Keratinocyte (primary cell): Measurements from ENCODE around the gene SUGCT. TPM values are rescaled to one million over a fixed set of nuclear protein-coding genes. Genes with fewer than 3 reads are reported as not detected.

Experiments
- DNase-seq: peaks from one replicate; pipeline ENCODE4 v3.0.0-alpha.2; 2011; ENCODE audit warnings: low read depth, missing footprints, low spot score
- FAIRE-seq: peaks from 2 replicates; lab custom pipeline; 2011; peaks lifted over from hg19 to GRCh38; lab: Jason Lieb, UNC
- H2AFZ ChIP-seq: 2 replicates; pipeline ENCODE4 v1.6.0; 2012; ENCODE audit warnings: low read length, control low read depth, inconsistent platforms; ENCODE audit not compliant: control insufficient read depth
- H3K27ac ChIP-seq: 2 replicates; pipeline ENCODE4 v1.5.1; 2011; ENCODE audit warnings: low read length; ENCODE audit not compliant: control insufficient read depth, insufficient read depth
- H3K27me3 ChIP-seq: 3 replicates; pipeline ENCODE4 v1.6.0; 2011; ENCODE audit warnings: low read length; ENCODE audit not compliant: control insufficient read depth, insufficient read depth; ENCODE audit errors: extremely low read depth
- H3K36me3 ChIP-seq, 2 experiments: 2 replicates in 1 of 2; 3 replicates in 1 of 2; pipeline ENCODE4 v1.5.1; 2011; ENCODE audit warnings: low read length in 2 of 2, mild to moderate bottlenecking in 1 of 2; ENCODE audit not compliant: control insufficient read depth in 2 of 2, insufficient read depth in 2 of 2; ENCODE audit errors: extremely low read depth in 1 of 2
- H3K4me1 ChIP-seq: 3 replicates; pipeline ENCODE4 v1.5.1; 2011; ENCODE audit warnings: low read length; ENCODE audit not compliant: control insufficient read depth, insufficient read depth; ENCODE audit errors: extremely low read depth
- H3K4me2 ChIP-seq: 3 replicates; pipeline ENCODE4 v1.6.0; 2011; ENCODE audit warnings: low read depth, low read length; ENCODE audit not compliant: control insufficient read depth, insufficient read depth; ENCODE audit errors: extremely low read depth
- H3K4me3 ChIP-seq, 3 experiments: fragments of 200-600 bp in 1 of 3; sonication (generic) in 1 of 3; 2 replicates in 2 of 3; 3 replicates in 1 of 3; pipeline ENCODE4 v1.5.1; 2011 to 2016; ENCODE audit warnings: low read length in 3 of 3, mild to moderate bottlenecking in 3 of 3, control low read depth in 2 of 3, inconsistent platforms in 1 of 3, low read depth in 1 of 3, mixed read lengths in 1 of 3, mixed run types in 1 of 3, moderate library complexity in 1 of 3; ENCODE audit not compliant: control insufficient read depth in 2 of 3, insufficient read depth in 2 of 3; ENCODE audit errors: extremely low read depth in 1 of 3
- H3K79me2 ChIP-seq: 2 replicates; pipeline ENCODE4 v1.6.0; 2012; ENCODE audit warnings: low read length; ENCODE audit not compliant: control insufficient read depth, insufficient read depth
- H3K9ac ChIP-seq: 3 replicates; pipeline ENCODE4 v1.6.0; 2011; ENCODE audit warnings: low read length; ENCODE audit not compliant: control insufficient read depth, insufficient read depth; ENCODE audit errors: extremely low read depth
- H3K9me1 ChIP-seq: 3 replicates; pipeline ENCODE4 v1.6.0; 2011; ENCODE audit warnings: low read length; ENCODE audit not compliant: control insufficient read depth, insufficient read depth; ENCODE audit errors: extremely low read depth
- H3K9me3 ChIP-seq: 2 replicates; pipeline ENCODE4 v1.5.1; 2012; ENCODE audit warnings: low read depth, low read length; ENCODE audit not compliant: control insufficient read depth
- H4K20me1 ChIP-seq: 3 replicates; pipeline ENCODE4 v1.6.0; 2011; ENCODE audit warnings: low read length; ENCODE audit not compliant: control insufficient read depth, insufficient read depth; ENCODE audit errors: extremely low read depth
- CTCF ChIP-seq, 3 experiments: IDR thresholded peaks in 1 of 3; conservative IDR thresholded peaks in 1 of 3; optimal IDR thresholded peaks in 1 of 3; 2 replicates in 2 of 3; 3 replicates in 1 of 3; pipeline versions ENCODE3 to v1.5.1; 2011; ENCODE audit warnings: low read length in 3 of 3, mild to moderate bottlenecking in 3 of 3, moderate library complexity in 2 of 3, control low read depth in 1 of 3, inconsistent platforms in 1 of 3; ENCODE audit not compliant: insufficient read depth in 2 of 3; ENCODE audit errors: extremely low read depth in 1 of 3
- EZH2 ChIP-seq: IDR thresholded peaks from one replicate; pipeline ENCODE4 v1.6.1; 2012; ENCODE audit warnings: inconsistent platforms, mild to moderate bottlenecking, low read length, moderate library complexity
- dilution Hi-C: fragments of 300-500 bp; cut with MboI; formaldehyde crosslinking; loops from one replicate; pipeline ENCODE4 v1.7.0; 2020; ENCODE audit warnings: low sequenced_read_pairs; ENCODE audit not compliant: extremely low pct_ligation_motif_present
- polyA plus RNA-seq, 5 experiments: library from polyadenylated mRNA; depleted of rRNA in 3 of 5; stranded (reverse) in 3 of 5; stranded (forward) in 1 of 5; unstranded in 1 of 5; fragments of >200 nt; gene quantifications; 1 replicate in 1 of 5; 2 replicates in 3 of 5; 3 replicates in 1 of 5; pipeline versions ENCODE4 v1.2.1 to v1.2.3, GENCODE V29; 2011 to 2012; ENCODE audit warnings: missing spikeins in 2 of 5, low read depth in 1 of 5, low replicate concordance in 1 of 5

SUGCT gene
- polyA plus RNA-seq, 1 donor (not counting 4 experiments of a cell fraction or from before 2014, with no cell fraction given), result 134 TPM

DNA sequence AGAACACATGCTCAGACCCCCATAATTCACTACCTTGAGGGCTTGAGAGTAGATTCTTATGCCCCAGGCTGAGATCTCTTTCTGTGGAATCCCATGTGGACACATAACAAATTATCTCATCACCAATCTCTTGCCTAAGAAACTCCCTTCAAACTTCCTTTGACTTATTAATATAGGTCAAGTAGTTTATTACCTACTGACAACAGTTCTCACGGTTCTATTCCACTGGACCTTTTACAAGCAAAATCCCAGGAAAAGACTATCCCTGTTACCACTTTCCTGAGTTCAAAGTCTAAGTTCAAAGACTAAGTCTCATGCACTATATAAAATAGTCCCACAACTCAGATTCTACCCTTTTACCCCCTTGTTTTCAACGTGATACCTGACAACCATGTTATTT, 754.7 kb downstream of the SUGCT start:
- no peak overlapping the region for H3K27ac ChIP-seq
- no peak for TF ChIP-seq EZH2
- TF ChIP-seq CTCF (optimal IDR thresholded peaks at IDR 0.05 in 1 of 3, IDR thresholded peaks at IDR 0.05 in 1 of 3, conservative IDR thresholded peaks at IDR 0.05 in 1 of 3; ENCODE audit: extremely low read depth in 1 of 3, insufficient read depth in 2 of 3, low read length in 3 of 3), result no peak
- H3K9ac ChIP-seq, result no peak overlapping the region
- dilution Hi-C loops, result no loop called here
- no peaks in the 10 kb centered on the region for H3K27me3 ChIP-seq
- H3K4me1 ChIP-seq, result peaks cover 8% of the 10 kb centered on the region
- H3K79me2 ChIP-seq, result no peaks in the 10 kb centered on the region
- no peaks in the 10 kb centered on the region for H4K20me1 ChIP-seq
- DNase-seq (no peak), FAIRE-seq (no peak)
- H2AFZ ChIP-seq, result no peak overlapping the region
- H3K9me1 ChIP-seq, result no peaks in the 10 kb centered on the region
- H3K36me3 ChIP-seq, result no peaks in the 10 kb centered on the region
- H3K4me2 ChIP-seq, result no peak overlapping the region
- H3K9me3 ChIP-seq, result no peaks in the 10 kb centered on the region
- no peak overlapping the region for H3K4me3 ChIP-seq

DNA sequence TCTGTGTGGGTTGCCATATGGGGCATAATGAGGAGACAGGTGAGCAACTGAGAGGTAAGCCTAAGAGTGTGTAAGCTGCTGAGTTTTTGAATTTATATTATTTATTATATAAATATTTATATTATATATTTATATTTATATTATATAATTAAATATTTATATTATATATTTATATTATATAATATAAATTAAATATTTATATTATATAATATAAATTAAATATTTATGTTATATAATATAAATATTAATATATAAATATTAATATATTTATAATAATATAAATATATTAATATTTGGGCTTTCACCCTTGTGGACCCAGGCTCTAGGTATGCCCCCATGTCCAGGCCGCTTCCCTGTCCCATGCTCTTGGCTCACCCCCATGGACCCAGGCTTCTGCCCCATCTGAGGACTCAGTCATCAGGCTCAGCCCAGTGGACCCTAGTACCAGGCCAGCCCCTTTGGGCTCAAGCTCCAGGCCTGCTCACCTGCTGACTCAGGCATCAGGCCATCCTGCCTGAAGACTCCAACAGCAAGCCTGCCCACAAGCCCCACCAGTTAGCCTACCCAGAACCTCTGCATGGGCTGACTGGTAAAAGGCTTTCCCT, 755.4 kb downstream of the SUGCT start:
- FAIRE-seq, result no peak

More for the DNA sequence above, 755.4 kb downstream of the SUGCT start:
- TF ChIP-seq CTCF (optimal IDR thresholded peaks at IDR 0.05 in 1 of 3, IDR thresholded peaks at IDR 0.05 in 1 of 3, conservative IDR thresholded peaks at IDR 0.05 in 1 of 3; ENCODE audit: extremely low read depth in 1 of 3, insufficient read depth in 2 of 3, low read length in 3 of 3), result no peak
- no peak for TF ChIP-seq EZH2
- no peak overlapping the region for H2AFZ ChIP-seq
- H3K27me3 ChIP-seq, result no peaks in the 10 kb centered on the region
- H3K4me1 ChIP-seq, result peaks cover 8% of the 10 kb centered on the region
- H3K4me2 ChIP-seq, result no peak overlapping the region
- DNase-seq, result no peak
- H3K9me3 ChIP-seq, result no peaks in the 10 kb centered on the region
- no peak overlapping the region for H3K9ac ChIP-seq
- H3K79me2 ChIP-seq, result no peaks in the 10 kb centered on the region
- no peaks in the 10 kb centered on the region for H4K20me1 ChIP-seq
- no peaks in the 10 kb centered on the region for H3K36me3 ChIP-seq
- dilution Hi-C loops, result no loop called here
- no peaks in the 10 kb centered on the region for H3K9me1 ChIP-seq
- H3K27ac ChIP-seq, result no peak overlapping the region
- no peak overlapping the region for H3K4me3 ChIP-seq
